Measurements from ENCODE around the gene URM1.
A peak's percentile ranks its signal among the peaks of the same experiment; 100 is the strongest.

URM1 gene

DNA sequence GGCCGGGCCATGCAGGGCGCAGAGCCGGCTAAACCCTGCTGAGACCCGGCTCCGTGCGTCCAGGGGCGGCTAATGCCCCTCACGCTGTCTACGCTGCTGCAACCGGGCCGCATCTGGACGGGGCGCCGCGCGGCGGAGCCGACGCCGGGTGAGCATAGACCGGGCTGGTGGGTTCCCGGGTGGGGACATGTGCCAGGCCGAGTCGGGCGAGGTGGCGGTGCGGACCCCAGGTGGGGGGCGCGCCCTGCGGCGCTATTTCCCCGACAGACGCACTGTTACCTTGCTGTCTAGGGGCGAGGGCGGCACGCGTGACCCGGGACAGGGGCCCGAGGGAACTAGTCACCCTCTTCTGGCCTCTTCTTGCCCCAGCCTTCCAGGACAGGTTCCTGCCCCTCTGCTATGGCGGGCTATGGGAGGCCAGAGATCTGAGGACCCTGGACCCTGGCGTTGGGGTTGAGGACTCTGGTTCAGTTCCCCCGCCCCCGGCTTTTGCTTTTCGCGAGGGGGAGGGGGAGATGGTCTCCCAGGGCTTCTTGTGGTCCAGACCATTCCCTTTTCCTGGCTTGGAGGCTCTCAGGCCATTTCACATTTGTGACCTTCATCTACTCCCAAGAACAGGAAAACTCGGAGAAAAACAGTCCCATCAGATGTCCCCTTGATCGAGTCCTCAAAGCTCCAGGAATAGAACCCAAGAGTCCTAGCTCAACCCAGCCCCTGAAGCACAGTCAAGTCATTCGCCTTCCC is 30.3 kb upstream of the URM1 start:
- no peak for TF ChIP-seq ZFX (IDR thresholded peaks at IDR 0.05; ENCODE audit: borderline replicate concordance)
- TF ChIP-seq, protein P1, sequence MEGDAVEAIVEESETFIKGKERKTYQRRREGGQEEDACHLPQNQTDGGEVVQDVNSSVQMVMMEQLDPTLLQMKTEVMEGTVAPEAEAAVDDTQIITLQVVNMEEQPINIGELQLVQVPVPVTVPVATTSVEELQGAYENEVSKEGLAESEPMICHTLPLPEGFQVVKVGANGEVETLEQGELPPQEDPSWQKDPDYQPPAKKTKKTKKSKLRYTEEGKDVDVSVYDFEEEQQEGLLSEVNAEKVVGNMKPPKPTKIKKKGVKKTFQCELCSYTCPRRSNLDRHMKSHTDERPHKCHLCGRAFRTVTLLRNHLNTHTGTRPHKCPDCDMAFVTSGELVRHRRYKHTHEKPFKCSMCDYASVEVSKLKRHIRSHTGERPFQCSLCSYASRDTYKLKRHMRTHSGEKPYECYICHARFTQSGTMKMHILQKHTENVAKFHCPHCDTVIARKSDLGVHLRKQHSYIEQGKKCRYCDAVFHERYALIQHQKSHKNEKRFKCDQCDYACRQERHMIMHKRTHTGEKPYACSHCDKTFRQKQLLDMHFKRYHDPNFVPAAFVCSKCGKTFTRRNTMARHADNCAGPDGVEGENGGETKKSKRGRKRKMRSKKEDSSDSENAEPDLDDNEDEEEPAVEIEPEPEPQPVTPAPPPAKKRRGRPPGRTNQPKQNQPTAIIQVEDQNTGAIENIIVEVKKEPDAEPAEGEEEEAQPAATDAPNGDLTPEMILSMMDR (IDR thresholded peaks at IDR 0.05): no peak
- H3K27ac ChIP-seq: peak overlapping the region; percentile 79

- H3K27ac ChIP-seq: peak overlapping the region; percentile 79
These were observed 29.7 kb upstream of the URM1 start for GRCh38 chr9:128341435-128341849.

GRCh38 chr9:128342971-128343680 is 28.0 kb upstream of the URM1 start:
- H3K27ac ChIP-seq: no peak overlapping the region
- TF ChIP-seq ZFX (IDR thresholded peaks at IDR 0.05; ENCODE audit: borderline replicate concordance): no peak
- TF ChIP-seq, protein P1 (IDR thresholded peaks at IDR 0.05): no peak

More at GRCh38 chr9:128341435-128341849, 29.7 kb upstream of the URM1 start:
- TF ChIP-seq, protein P1 (IDR thresholded peaks at IDR 0.05): peak; percentile 80
- no peak for TF ChIP-seq ZFX (IDR thresholded peaks at IDR 0.05; ENCODE audit: borderline replicate concordance)

DNA sequence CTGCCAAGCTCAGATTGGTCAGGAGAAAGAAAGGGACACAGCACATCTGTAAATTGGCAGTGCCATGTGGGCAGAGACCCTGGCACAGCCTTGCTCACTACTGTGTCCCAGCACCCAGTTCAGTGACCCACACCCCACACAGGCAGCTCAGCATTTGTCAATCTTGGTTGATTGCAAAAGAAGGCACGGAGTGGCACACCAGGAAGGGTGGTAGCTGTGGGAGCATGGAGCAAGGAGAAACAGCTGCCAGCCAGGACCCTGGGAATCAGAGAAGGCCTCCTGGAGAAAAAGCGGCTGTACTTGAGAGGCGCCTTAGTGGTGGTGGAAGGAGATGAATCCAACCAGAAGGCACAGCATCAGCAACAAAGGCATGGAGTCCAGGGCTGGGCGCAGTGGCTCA is 27.3 kb upstream of the URM1 start:
- TF ChIP-seq ZFX (IDR thresholded peaks at IDR 0.05; ENCODE audit: borderline replicate concordance): no peak
- TF ChIP-seq, protein P1 (IDR thresholded peaks at IDR 0.05): no peak

GRCh38 chr9:128344931-128345605 is 26.1 kb upstream of the URM1 start:
- TF ChIP-seq, protein P1 (IDR thresholded peaks at IDR 0.05): no peak
- no peak overlapping the region for H3K27ac ChIP-seq

More for the DNA sequence above, 27.3 kb upstream of the URM1 start:
- no peak overlapping the region for H3K27ac ChIP-seq

- TF ChIP-seq ZFX (IDR thresholded peaks at IDR 0.05; ENCODE audit: borderline replicate concordance): no peak
- TF ChIP-seq, protein P1 (IDR thresholded peaks at IDR 0.05): no peak
- no peak overlapping the region for H3K27ac ChIP-seq
These were observed 22.0 kb upstream of the URM1 start for GRCh38 chr9:128349125-128349524.

Data from 22Rv1 (cell line).